Activated CD4-positive, CD25-positive, alpha-beta regulatory T cell treated with anti-CD3 and anti-CD28 coated beads, Interleukin-2, amount 50 U/mL, for 24 hours (primary cell): Measurements from ENCODE around the gene WDR74.
"Not testable (repeated sequence)": the region's sequence is repeated elsewhere in the genome, so short reads cannot be mapped to it uniquely, and the experiment has no call there.

Experiments used
- ATAC-seq, 2 donors: fragments of 150-1000 bp; cut with Tn5 transposase; one replicate each; pipeline ENCODE4 v1.10.0; 2021; ENCODE audit warnings: mild to moderate bottlenecking in 1 of 2, moderate library complexity in 1 of 2

Gene WDR74

GRCh38 chr11:62859281-62859703 lies 19.9 kb upstream of the WDR74 start:
- not testable (repeated sequence) for ATAC-seq

GRCh38 chr11:62858201-62858600 lies 18.8 kb upstream of the WDR74 start:
- ATAC-seq: no peak

- no peak for ATAC-seq
Measured at GRCh38 chr11:62857541-62857982, 18.2 kb upstream of the WDR74 start.

- ATAC-seq: no peak
Measured at GRCh38 chr11:62856333-62856895, 17.0 kb upstream of the WDR74 start.

GRCh38 chr11:62855571-62856332 lies 16.4 kb upstream of the WDR74 start:
- peak; percentile 79 to 81 for ATAC-seq

GRCh38 chr11:62854825-62855570 lies 15.6 kb upstream of the WDR74 start:
- no peak for ATAC-seq

- ATAC-seq: no peak
Measured at GRCh38 chr11:62854013-62854824, 14.8 kb upstream of the WDR74 start.

GRCh38 chr11:62853279-62853965 lies 14.0 kb upstream of the WDR74 start:
- ATAC-seq: peak; percentile 51 to 59

- no peak for ATAC-seq
Measured at GRCh38 chr11:62852523-62853188, 13.3 kb upstream of the WDR74 start.

- no peak for ATAC-seq
Measured at GRCh38 chr11:62851807-62852522, 12.6 kb upstream of the WDR74 start.

- ATAC-seq: no peak
Measured at GRCh38 chr11:62850911-62851806, 11.8 kb upstream of the WDR74 start.

- no peak for ATAC-seq
Measured at GRCh38 chr11:62847767-62848314, 8.5 kb upstream of the WDR74 start.

- ATAC-seq: no peak
Measured at GRCh38 chr11:62846177-62846576, 6.8 kb upstream of the WDR74 start.

GRCh38 chr11:62844154-62844553 lies 4.8 kb upstream of the WDR74 start:
- no peak for ATAC-seq

- no peak for ATAC-seq
Measured at GRCh38 chr11:62843466-62843865, 4.1 kb upstream of the WDR74 start.

- not testable (repeated sequence) for ATAC-seq
Measured at GRCh38 chr11:62842891-62843290, 3.5 kb upstream of the WDR74 start.

GRCh38 chr11:62842171-62842741 lies 2.9 kb upstream of the WDR74 start:
- no peak for ATAC-seq

GRCh38 chr11:62841361-62842170 lies 2.2 kb upstream of the WDR74 start:
- ATAC-seq: peak; percentile 76 to 81
